ENCODE results near the gene ZFHX2. TPM values are rescaled to one million over a fixed set of nuclear protein-coding genes. Genes with fewer than 3 reads are reported as not detected.

The ZFHX2 gene
- total and polyA plus RNA-seq, 2 of the 13 experiments (the other 11 are each of a cell fraction or from before 2014, with no cell fraction given) = 0.17 to 0.44 TPM

GRCh38 chr14:23588884-23589598 lies 37.5 kb upstream of the ZFHX2 start (continued):
- TF ChIP-seq ZXDC (CRISPR knock-in tag; IDR thresholded peaks at IDR 0.05) = peak; percentile 70; the same call in 1 of the 2 replicates
- peak; percentile 87; the same call in 1 of the 2 replicates for TF ChIP-seq IRF1 (CRISPR knock-in tag; IDR thresholded peaks at IDR 0.05; ENCODE audit: low read depth)
- TF ChIP-seq ZNF230 (CRISPR knock-in tag; IDR thresholded peaks at IDR 0.05) = peak; percentile 98
- no peak for TF ChIP-seq EZH2 (conservative IDR thresholded peaks at IDR 0.05; ENCODE audit: low read depth, low read length)
- TF ChIP-seq GFI1 (CRISPR knock-in tag; IDR thresholded peaks at IDR 0.05; ENCODE audit: borderline replicate concordance) = peak; percentile 79; the same call in 1 of the 2 replicates
- peak; percentile 92 for TF ChIP-seq ZFP1 (CRISPR knock-in tag; IDR thresholded peaks at IDR 0.05)
- peak; percentile 98 for TF ChIP-seq NFKB2 (CRISPR knock-in tag; IDR thresholded peaks at IDR 0.05; ENCODE audit: borderline replicate concordance)
- no peak for TF ChIP-seq MLXIP (CRISPR knock-in tag; IDR thresholded peaks at IDR 0.05; ENCODE audit: borderline replicate concordance)
- TF ChIP-seq FOSL1 (CRISPR knock-in tag; IDR thresholded peaks at IDR 0.05; ENCODE audit: borderline replicate concordance) = no peak
- peak; percentile 32; the same call in 1 of the 2 replicates for TF ChIP-seq ZNF639 (CRISPR knock-in tag; conservative IDR thresholded peaks at IDR 0.05)
- TF ChIP-seq STAG1 (CRISPR knock-in tag; IDR thresholded peaks at IDR 0.05) = peak; percentile 100
- peak; percentile 78 for TF ChIP-seq SRSF1 (optimal IDR thresholded peaks at IDR 0.05; ENCODE audit: low read depth, low read length)
- 0 out of 2 replicates have a peak, but pooled peaks have one; percentile 65 for TF ChIP-seq TP53 (CRISPR knock-in tag; conservative IDR thresholded peaks at IDR 0.05)
- TF ChIP-seq RERE (CRISPR knock-in tag; IDR thresholded peaks at IDR 0.05; ENCODE audit: low read depth) = peak; percentile 75; the same call in 1 of the 2 replicates
- peak; percentile 93; the same call in 1 of the 2 replicates for TF ChIP-seq ZZZ3 (CRISPR knock-in tag; IDR thresholded peaks at IDR 0.05; ENCODE audit: borderline replicate concordance)

All from HepG2 (cell line).